Mucosa of descending colon (tissue), 3 donors: ENCODE results near the gene GPC3. TPM values are rescaled to one million over a fixed set of nuclear protein-coding genes. Genes with fewer than 3 reads are reported as not detected.

Source experiments
- ATAC-seq: fragments of 200-7000 bp; cut with Tn5 transposase; one replicate; pipeline ENCODE4 v1.9.1; 2020; ENCODE audit warnings: mild to moderate bottlenecking, moderate library complexity
- DNase-seq, 3 donors: peaks; one replicate each; pipeline ENCODE4 v3.0.0-alpha.2; 2020
- H3K36me3 ChIP-seq: fragments of 200-600 bp; one replicate; pipeline ENCODE4 v1.8.0; 2021; ENCODE audit warnings: low read depth, mild to moderate bottlenecking
- H3K4me1 ChIP-seq: fragments of 200-600 bp; one replicate; pipeline ENCODE4 v1.8.0; 2021; ENCODE audit warnings: low read depth, mild to moderate bottlenecking
- H3K4me3 ChIP-seq: fragments of 200-600 bp; one replicate; pipeline ENCODE4 v1.8.0; 2021; ENCODE audit warnings: mild to moderate bottlenecking
- H3K9me3 ChIP-seq: fragments of 200-600 bp; one replicate; pipeline ENCODE4 v1.8.0; 2021; ENCODE audit warnings: mild to moderate bottlenecking
- CTCF ChIP-seq: fragments of 200-600 bp; IDR thresholded peaks from one replicate; pipeline ENCODE4 v1.8.0; 2022; ENCODE audit warnings: antibody characterized with exemption, mild to moderate bottlenecking
- intact Hi-C, 2 donors: fragments of 100-400 bp; cut with DNase I in 1 of 2; cut with micrococcal nuclease in 1 of 2; formaldehyde crosslinking; loops; one replicate each; pipeline versions ENCODE4 v1.11.0 to v1.11.1; 2022; cut with DNase I, micrococcal nuclease
- total RNA-seq, 3 donors: library from RNA; stranded (reverse); fragmentation: NEBNext Ultra II Directional in 2 of 3; extraction: Animal tissue kit (Norgen Biotek cat#: 25700) in 2 of 3; gene quantifications; one replicate each; pipeline versions ENCODE4 v1.2.1 to v1.2.4, GENCODE V29; 2021 to 2023
- donor health status: DM: no; HTN: no; CAD: no; lungs with moderate emphysema.
- donor health status: DM: no; HTN: no; CAD: no.
- donor health status: DM: no; HTN: yes; CAD: no.

GPC3 gene
- total RNA-seq, 3 donors from 2014 or later, result 0.55 to 2.8 (median 2.1) TPM

GRCh38 chrX:133792198-133792953 lies 193.0 kb downstream of the GPC3 start:
- ATAC-seq, result peak; percentile 96
- intact Hi-C loops, result no loop called here
- Histone ChIP-seq H3K36me3 (no peaks in the 10 kb centered on the region), H3K9me3 (no peaks in the 10 kb centered on the region), H3K4me3 (no peak overlapping the region), H3K4me1 (no peaks in the 10 kb centered on the region)
- DNase-seq, result peak; percentile 53 to 72 (median 64)
- TF ChIP-seq CTCF, result peak; percentile 66

GRCh38 chrX:133789829-133790228 lies 195.6 kb downstream of the GPC3 start:
- DNase-seq (no peak), ATAC-seq (no peak)
- intact Hi-C loops, result no loop called here
- no peak for TF ChIP-seq CTCF
- Histone ChIP-seq H3K4me1 (no peaks in the 10 kb centered on the region), H3K4me3 (no peak overlapping the region), H3K36me3 (no peaks in the 10 kb centered on the region), H3K9me3 (no peaks in the 10 kb centered on the region)

GRCh38 chrX:133786382-133786781 lies 199.0 kb downstream of the GPC3 start:
- H3K4me1 ChIP-seq, result no peaks in the 10 kb centered on the region
- no peaks in the 10 kb centered on the region for H3K9me3 ChIP-seq
- no peak for TF ChIP-seq CTCF
- H3K36me3 ChIP-seq, result no peaks in the 10 kb centered on the region
- intact Hi-C loops, result no loop called here
- H3K4me3 ChIP-seq, result no peak overlapping the region
- DNase-seq (no peak), ATAC-seq (no peak)

GRCh38 chrX:133783274-133783673 lies 202.1 kb downstream of the GPC3 start:
- DNase-seq (no peak), ATAC-seq (peak; percentile 31)
- Histone ChIP-seq H3K36me3 (no peaks in the 10 kb centered on the region), H3K4me3 (no peak overlapping the region), H3K9me3 (no peaks in the 10 kb centered on the region), H3K4me1 (no peaks in the 10 kb centered on the region)
- TF ChIP-seq CTCF, result no peak
- intact Hi-C loops, result no loop called here

- intact Hi-C loops, result no loop called here
- TF ChIP-seq CTCF, result no peak
These were observed 204.2 kb downstream of the GPC3 start for GRCh38 chrX:133781174-133781573.

GRCh38 chrX:133776072-133776471 lies 209.3 kb downstream of the GPC3 start:
- H3K4me1 ChIP-seq, result no peaks in the 10 kb centered on the region
- DNase-seq, result peak in 2 of 3 donors; percentile 5 to 17

More at GRCh38 chrX:133781174-133781573, 204.2 kb downstream of the GPC3 start:
- Histone ChIP-seq H3K36me3 (no peaks in the 10 kb centered on the region), H3K4me1 (no peaks in the 10 kb centered on the region), H3K4me3 (no peak overlapping the region), H3K9me3 (no peaks in the 10 kb centered on the region)
- DNase-seq (no peak), ATAC-seq (no peak)

More at GRCh38 chrX:133776072-133776471, 209.3 kb downstream of the GPC3 start:
- H3K9me3 ChIP-seq, result no peaks in the 10 kb centered on the region
- intact Hi-C loops, result no loop called here
- no peak overlapping the region for H3K4me3 ChIP-seq
- TF ChIP-seq CTCF, result no peak
- ATAC-seq, result no peak
- H3K36me3 ChIP-seq, result no peaks in the 10 kb centered on the region
